NCI-H187 treated with DMSO at 0.1 percent for 48 hours (cell line): ENCODE data around the gene RPS6KA2.
"Not testable (repeated sequence)": the region's sequence is repeated elsewhere in the genome, so short reads cannot be mapped to it uniquely, and the experiment has no call there.

Experiments
- DNase-seq: peaks from one replicate; lab custom pipeline; 2025; lab: John Stamatoyannopoulos, UW

Gene RPS6KA2

GRCh38 chr6:166529586-166529985 is 97.5 kb downstream of the RPS6KA2 start:
- no peak for DNase-seq

DNA sequence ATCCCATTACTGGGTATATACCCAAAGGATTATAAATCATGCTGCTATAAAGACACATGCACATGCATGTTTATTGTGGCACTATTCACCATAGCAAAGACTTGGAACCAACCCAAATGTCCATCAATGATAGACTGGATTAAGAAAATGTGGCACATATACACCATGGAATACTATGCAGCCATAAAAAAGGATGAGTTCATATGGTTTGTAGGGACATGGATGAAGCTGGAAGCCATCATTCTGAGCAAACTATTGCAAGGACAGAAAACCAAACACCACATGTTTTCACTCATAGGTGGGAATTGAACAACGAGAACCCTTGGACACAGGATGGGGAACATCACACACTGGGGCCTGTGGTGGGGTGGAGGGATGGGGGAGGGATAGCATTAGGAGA is 98.0 kb downstream of the RPS6KA2 start:
- not testable (repeated sequence) for DNase-seq

GRCh38 chr6:166527849-166528248 is 99.2 kb downstream of the RPS6KA2 start:
- DNase-seq: no peak

DNA sequence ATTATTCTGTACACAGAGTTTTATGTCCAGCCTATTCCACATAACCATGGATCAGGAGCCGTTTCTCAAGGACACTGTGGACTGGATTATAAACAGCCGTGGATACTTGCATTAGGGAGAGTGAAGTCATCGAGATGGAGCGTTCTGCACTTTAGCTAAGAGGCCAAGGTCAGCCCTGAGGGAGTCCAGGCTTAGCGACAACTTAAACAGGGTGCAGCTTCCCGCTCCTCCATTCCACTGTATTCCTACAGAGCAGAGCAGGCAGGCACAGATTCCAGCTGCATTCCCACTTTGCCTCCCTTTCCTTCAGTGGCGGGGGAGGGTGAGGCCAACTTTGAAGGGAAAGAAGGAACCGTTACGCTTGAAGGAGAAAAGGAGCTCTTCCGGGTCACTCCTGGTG is 100.1 kb downstream of the RPS6KA2 start:
- DNase-seq: no peak

DNA sequence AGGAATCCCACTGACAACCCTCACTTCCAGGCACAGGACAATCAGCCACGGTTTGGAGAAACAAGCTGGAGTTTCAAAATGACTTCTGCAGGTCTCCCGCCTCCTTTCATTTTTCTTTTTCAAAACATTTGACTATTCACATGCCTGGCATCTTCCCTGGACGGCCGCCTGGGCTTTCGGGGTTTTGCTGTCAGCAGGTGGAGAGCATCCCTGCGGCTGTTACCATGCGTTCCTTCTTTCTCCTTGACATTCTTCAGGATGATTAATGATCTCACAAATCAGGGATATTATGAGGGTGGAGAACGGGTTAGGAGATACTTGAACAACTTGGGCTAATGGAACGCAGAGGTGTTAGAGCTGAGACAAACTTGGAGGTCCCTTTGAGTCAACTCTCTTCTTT is 101.5 kb downstream of the RPS6KA2 start:
- no peak for DNase-seq

DNA sequence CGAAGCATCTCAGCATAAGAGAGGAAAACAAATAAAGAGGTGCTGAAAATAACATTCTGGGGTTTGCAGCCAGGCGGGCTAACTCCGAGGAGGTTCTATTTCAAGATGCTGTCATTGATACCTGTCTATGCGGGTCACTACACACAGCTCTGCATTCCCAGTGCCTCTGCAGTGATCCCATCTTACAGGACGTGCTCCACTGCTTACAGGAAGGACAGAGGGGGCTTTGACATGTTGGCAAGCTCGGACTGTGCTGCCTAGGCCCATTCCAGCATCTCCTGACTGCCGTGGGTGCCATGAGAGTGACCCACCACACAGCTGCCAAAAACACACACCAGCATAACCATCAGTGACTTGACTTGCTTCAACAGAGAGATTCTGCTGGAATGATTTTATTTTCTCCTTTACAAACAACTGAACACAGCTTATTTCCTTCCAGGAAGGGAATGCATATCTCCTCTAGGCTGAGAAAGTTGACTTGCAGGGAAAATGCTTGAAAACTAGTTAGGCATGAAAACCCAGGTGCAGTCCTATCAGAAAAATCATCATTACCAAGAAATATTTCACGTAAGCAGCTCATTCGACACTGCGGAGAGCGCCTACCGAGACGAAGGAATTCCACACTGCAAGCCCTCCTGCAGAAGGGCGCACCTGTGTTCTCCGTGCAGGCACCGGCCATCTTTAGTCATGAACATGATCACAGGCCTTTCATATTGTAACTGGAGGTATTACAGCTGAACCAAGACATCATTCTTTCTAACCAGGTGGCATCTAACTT is 103.1 kb downstream of the RPS6KA2 start:
- no peak for DNase-seq

- DNase-seq: no peak
Measured at GRCh38 chr6:166520905-166521834, 105.9 kb downstream of the RPS6KA2 start.

DNA sequence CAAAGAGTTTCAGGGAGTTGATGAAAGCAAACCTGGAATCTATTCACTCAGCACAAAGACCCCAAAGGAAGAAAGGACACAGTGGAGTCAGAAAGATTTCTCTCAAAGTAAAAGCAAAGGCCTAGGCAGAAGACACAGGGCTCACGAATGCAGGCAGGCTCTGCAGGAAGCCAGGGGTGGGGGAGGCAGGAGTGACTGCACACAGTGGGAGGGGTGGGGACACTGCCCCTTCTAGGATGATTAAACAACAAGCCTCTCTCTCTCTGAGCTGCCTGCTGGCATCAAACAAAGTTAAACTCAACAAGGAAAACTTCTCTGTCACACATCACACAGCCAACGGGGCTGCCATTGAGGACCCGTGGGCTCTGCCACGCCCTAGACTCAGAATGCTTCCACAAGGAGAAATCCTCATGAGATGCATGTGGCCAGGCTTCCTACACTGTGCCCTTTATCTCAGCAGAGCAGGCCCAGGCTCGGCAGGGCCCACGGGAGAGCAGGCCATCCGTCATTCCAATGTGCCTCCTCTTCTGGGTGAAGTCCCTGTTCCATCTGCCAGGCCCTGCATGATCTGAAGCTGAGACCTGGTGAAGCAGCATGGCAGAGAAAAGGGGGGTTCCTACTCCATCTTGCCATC is 110.7 kb downstream of the RPS6KA2 start:
- no peak for DNase-seq

DNA sequence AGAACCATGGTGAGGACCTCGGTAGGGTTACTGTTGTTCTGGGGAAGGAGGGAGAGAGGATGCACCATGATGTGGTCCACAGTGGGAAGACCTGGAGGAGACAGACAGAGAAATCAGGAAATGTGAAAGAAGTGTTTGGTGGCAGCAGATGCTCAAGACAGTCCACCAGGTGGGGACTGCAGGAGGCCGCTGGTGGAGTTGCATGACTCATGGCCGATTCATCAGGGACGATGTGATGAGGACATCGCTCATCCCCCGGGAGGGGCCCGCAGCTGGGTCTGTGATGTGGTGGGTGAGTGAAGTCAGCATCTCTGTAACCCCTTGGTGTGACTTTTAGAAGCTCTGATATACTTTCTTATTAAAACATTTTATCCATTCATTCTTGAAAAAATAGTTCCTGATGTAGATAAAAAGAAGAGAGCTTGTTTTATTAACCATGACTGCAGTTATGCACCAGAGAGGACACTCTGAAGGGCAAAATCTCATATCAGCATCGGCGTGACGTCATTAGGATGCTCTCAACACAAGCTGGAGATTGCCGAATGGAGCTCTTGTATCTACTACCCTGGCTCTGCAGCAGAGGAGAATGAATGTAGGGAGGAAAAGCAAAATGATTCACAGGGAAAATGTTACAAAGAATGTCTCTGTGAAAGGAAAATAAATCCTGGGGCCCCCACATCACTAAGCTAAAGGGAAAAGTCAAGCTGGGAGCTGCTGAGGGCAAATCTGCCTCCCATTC is 111.8 kb downstream of the RPS6KA2 start:
- no peak for DNase-seq

DNA sequence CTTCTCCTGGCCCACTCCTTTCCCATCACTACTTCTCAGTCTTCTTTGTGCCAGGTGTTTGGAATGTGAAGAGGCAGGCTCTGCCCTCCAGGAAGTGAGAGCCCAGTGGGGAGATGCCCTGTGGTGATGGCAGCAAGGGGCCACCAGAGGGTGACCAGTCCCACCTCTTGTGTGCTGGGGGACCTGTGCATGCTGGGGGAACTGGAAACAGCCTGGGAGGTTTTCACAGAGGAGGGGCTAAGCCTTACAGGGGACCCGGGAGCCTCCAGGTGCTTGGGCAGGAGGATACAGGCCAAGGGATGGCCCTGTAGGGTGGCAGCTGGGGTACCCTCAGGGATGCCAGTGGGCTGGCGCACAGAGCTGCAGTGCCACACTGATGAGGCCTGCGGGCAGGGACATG is 112.9 kb downstream of the RPS6KA2 start:
- no peak for DNase-seq

GRCh38 chr6:166512567-166512966 is 114.5 kb downstream of the RPS6KA2 start:
- no peak for DNase-seq

DNA sequence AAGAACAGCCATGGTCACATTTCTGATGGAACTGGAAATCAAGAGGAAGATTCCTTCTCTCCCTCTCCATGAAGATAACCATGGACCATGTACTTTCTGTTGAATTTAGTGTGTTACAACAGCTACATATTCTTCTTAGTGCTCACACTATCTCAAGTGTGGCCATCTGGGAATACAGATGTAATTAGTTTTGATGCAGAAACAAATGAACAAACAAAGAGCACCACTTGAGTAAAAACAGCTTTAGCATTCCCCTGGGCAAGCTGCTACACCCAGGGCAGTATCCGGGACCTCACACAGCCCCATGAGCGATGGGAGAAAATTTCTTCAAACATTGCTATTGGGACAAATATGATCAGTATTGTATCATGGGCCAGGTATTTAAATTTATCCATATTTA is 115.7 kb downstream of the RPS6KA2 start:
- DNase-seq: no peak

DNA sequence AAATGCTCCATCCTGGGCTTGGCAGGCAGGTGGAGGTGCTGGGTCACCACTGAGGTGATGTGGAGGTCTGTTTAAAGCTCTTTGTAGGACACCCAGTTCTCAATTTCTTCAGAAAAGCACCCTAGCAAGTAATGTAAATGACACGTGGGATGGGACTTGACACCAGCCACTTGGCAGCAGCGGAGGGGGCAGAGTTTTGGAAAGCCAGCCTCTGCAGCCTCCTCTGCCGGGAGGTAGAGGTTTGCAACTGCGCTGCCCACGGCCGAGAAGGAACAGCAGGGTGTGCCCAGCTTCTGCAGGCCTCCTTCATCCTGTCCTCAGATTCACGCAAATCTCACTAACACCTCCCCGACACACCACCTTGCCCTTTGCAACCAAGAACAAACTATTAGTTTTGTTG is 117.9 kb downstream of the RPS6KA2 start:
- DNase-seq: no peak

GRCh38 chr6:166508726-166509125 is 118.3 kb downstream of the RPS6KA2 start:
- DNase-seq: no peak

- DNase-seq: no peak
Measured at GRCh38 chr6:166507809-166508564, 119.1 kb downstream of the RPS6KA2 start.

DNA sequence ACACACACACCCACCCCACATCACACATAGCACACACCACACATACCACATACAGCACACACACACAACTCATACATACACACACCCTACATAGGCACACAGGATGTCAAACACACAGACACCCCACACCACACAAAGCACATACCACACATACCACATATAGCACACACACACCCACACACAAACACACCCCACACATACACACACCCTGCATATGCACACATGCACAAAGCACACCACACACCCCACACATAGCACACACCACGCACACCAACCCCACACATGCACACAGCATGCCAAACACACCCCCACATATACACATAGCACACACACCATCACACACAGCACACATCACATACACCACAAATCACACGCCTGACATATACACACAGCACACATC is 119.7 kb downstream of the RPS6KA2 start:
- DNase-seq: no peak

DNA sequence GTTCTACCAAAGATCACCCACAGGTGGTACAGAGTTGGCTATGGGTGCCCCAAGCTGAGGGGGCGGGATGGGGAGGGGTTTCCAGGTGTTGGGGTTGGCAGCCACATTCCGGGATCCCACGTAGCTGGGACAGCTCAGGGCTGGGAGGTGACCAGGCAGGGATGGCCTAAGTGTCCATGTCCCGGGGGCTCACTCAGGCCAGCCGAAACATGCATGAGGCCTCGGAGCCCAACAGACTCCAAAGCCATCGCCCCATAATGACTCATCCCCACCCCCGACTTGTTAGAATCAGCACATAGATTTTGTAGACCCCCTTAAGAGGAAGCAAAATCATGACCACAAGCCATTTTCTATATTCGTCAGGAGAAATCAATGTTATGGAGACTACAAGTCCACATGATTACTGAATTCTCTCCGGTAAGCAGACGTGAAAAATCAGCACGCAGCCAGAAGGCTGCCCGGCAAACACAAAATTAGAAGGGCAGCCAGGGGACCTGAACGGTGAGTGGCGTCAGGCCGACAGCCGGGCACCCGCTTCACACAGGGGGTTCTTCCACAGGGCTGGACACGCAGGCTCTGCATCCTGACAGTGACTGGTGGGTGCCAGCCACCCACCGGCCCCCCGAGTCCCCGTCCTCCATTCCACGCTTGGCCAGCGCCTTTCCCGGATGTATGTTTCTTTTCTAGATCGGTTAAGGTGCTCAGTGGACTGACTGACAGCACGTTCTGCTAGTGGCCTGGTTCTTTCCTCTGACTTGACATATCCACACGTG is 121.7 kb downstream of the RPS6KA2 start:
- DNase-seq: no peak

GRCh38 chr6:166504100-166504499 is 123.0 kb downstream of the RPS6KA2 start:
- DNase-seq: no peak

GRCh38 chr6:166503167-166503744 is 123.8 kb downstream of the RPS6KA2 start:
- no peak for DNase-seq

- no peak for DNase-seq
Measured at GRCh38 chr6:166502453-166502852, 124.6 kb downstream of the RPS6KA2 start.
